Subcutaneous adipose tissue (tissue), 4 donors: ENCODE results near the gene RAPGEF4. TPM values are rescaled to one million over a fixed set of nuclear protein-coding genes. Genes with fewer than 3 reads are reported as not detected.

Experiments used
- CTCF ChIP-seq: fragments of 450-650 bp; IDR thresholded peaks from one replicate; pipeline ENCODE4 v1.5.1; 2016; ENCODE audit warnings: low read depth, mild to moderate bottlenecking, control low read depth, antibody characterized with exemption, moderate library complexity
- total RNA-seq, 4 donors: library from RNA; depleted of rRNA; stranded (reverse); fragments of >200 nt; gene quantifications; one replicate each; pipeline ENCODE4 v1.1.0, GENCODE V29; 2016

Gene RAPGEF4
- total RNA-seq, 4 donors from 2014 or later: 7.0 to 15.0 (median 11.2) TPM

DNA sequence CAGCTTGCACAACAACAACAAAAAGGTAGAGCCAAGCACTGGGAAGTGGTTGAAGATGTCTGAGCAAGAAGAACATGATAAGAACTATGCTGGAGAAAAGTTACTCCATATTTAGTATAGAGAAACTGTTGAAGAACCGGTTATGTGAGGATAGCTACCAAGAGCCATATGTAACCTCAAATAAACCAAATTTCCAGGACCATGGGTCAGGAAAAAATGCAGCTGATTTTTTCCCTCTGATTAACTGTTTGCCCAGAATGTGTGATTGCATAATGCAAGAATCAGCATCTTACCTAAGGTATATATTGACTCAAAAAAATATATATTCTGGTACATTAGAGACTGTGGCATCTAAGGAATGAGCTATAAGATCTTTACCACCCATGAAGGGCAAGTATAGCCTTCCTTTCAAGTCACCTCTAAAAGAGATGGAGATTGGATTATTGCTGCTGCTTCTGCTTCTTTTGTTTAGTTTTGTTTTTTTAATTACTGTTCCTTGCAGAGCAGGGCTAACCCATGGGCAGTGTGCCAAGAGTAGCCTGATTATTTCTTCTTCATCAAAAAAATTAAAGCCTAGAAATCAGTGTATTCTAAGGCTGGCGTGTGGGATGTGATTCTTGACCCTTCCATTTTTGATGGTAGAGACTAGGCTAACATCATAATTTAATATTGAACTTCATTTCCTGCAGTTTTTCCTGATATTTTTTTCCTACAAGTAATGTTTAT is 263.1 kb downstream of the RAPGEF4 start:
- no peak for TF ChIP-seq CTCF

DNA sequence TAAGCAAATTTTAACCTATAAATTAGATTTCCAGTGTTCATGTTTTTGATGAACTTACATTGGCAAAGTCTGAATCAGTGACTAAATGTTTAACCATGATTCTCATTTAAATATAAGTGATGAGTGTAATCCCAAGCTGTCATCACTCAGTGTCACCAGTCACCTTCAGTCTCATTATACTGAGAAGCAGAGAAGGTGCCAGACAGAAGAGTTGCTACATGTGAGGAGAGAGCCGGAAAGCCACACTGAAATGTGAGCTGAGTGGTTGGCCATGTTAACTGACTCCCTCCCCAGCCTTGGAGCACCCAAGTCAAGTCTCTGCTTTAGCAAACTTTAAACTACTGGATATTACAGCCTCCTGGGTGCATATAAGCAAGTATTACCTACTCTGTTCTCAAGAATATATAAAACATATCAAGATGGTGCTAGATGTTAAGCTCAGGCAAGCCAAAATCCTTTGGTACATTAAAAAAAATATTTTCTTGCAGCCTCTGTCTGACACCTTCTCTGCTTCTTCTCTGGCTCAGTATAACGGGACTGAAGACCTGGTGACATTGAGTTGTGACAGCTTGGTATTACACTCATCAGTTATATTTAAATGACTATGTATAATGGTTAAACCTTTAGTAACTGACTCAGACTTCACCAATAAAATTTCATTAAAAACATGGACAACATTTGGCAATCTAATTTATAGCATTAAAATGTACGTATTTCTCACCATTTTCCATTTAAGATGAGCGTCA is 264.2 kb downstream of the RAPGEF4 start:
- TF ChIP-seq CTCF: no peak

- TF ChIP-seq CTCF: no peak
Observed at GRCh38 chr2:173001664-173002604, 266.3 kb downstream of the RAPGEF4 start.

GRCh38 chr2:173002751-173003541 is 267.3 kb downstream of the RAPGEF4 start:
- TF ChIP-seq CTCF: no peak

DNA sequence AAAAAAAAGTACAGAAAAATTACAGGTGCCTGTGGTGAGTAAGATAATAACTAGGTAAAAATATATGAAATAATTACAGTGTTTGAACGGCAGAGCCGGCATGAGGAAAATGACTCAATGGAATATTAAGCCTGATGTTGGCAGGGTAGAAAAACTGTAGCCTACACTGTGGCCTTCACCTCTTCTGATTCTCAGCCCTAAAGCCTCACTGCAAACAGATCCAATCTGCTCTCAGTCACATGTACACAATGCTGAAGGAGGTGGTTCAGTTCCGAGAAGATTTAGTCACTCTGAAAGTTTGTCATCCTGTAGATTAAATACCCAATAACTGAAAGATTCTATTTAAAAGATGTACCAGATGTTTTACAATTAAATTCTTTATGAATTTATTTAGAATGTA is 273.1 kb downstream of the RAPGEF4 start:
- TF ChIP-seq CTCF: no peak

- TF ChIP-seq CTCF: no peak
Observed at GRCh38 chr2:173010233-173010632, 274.6 kb downstream of the RAPGEF4 start.
